Tibial artery (tissue), 4 donors: ENCODE measurements around the gene PDK4.
"Not testable (repeated sequence)": the region's sequence is repeated elsewhere in the genome, so short reads cannot be mapped to it uniquely, and the experiment has no call there.

ENCODE experiments used
- DNase-seq, 2 donors: peaks; one replicate each; pipeline ENCODE4 v3.0.0-alpha.2; 2019
- H3K27ac ChIP-seq, 2 donors: fragments of 200-600 bp; sonication (generic) in 1 of 2; 1 replicate in 1 of 2; 2 replicates in 1 of 2; pipeline ENCODE4 v1.5.1; 2018 to 2019; ENCODE audit warnings: mild to moderate bottlenecking in 1 of 2
- H3K27me3 ChIP-seq, 2 donors: fragments of 200-600 bp; sonication (generic) in 1 of 2; one replicate each; pipeline versions ENCODE4 v1.5.1 to v1.6.0; 2016 to 2019
- H3K36me3 ChIP-seq, 3 donors: fragments of 200-600 bp; sonication (generic) in 2 of 3; one replicate each; pipeline ENCODE4 v1.5.1; 2016 to 2019; ENCODE audit warnings: mild to moderate bottlenecking in 2 of 3
- H3K4me1 ChIP-seq, 4 donors: fragments of 200-600 bp; sonication (generic) in 2 of 4; 1 replicate in 3 of 4; 2 replicates in 1 of 4; pipeline ENCODE4 v1.5.1; 2016 to 2019
- H3K4me3 ChIP-seq, 2 donors: fragments of 200-600 bp; sonication (generic) in 1 of 2; 1 replicate in 1 of 2; 2 replicates in 1 of 2; pipeline ENCODE4 v1.5.1; 2018 to 2019; ENCODE audit warnings: mild to moderate bottlenecking in 2 of 2
- H3K9me3 ChIP-seq, 3 donors: fragments of 200-600 bp; sonication (generic) in 1 of 3; one replicate each; pipeline ENCODE4 v1.5.1; 2016 to 2019
- intact Hi-C: fragments of 100-400 bp; cut with DNase I; formaldehyde crosslinking; loops from one replicate; pipeline ENCODE4 v1.15.0; 2023; ENCODE audit warnings: low total_unique reads
- TF ChIP-seq, protein P1 (sequence below), 2 experiments: fragments of 200-600 bp in 1 of 2; fragments of 450-650 bp in 1 of 2; IDR thresholded peaks; one replicate each; pipeline ENCODE4 v1.5.1; 2017 to 2019; ENCODE audit warnings: antibody characterized with exemption in 2 of 2, mild to moderate bottlenecking in 1 of 2, moderate library complexity in 1 of 2

PDK4 gene

DNA sequence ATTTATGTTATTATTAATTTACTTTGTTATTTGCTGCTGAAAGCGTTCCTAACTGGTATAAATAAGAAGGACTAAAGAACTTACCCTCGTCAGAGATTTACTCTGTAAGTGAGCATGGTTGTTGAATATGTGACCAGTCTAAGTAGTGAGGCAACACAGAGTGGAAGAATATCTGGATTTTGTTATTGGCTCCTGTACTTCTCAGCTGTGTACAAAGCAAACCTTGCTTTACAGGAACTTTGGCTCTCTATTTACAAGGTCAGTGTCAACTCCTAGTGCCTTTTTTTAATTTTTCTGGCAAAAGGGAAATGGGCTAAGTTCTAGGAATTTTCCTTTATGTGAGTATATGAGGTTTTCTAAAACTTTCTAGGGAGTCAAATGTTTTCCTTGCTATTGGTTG lies 35.6 kb downstream of the PDK4 start:
- H3K27me3 ChIP-seq: no peaks in the 10 kb centered on the region
- H3K36me3 ChIP-seq: no peaks in the 10 kb centered on the region
- H3K9me3 ChIP-seq: no peaks in the 10 kb centered on the region
- intact Hi-C loops: no loop called here
- no peak for DNase-seq
- no peak overlapping the region for H3K27ac ChIP-seq
- no peak overlapping the region for H3K4me3 ChIP-seq
- no peaks in the 10 kb centered on the region for H3K4me1 ChIP-seq
- TF ChIP-seq, protein P1, sequence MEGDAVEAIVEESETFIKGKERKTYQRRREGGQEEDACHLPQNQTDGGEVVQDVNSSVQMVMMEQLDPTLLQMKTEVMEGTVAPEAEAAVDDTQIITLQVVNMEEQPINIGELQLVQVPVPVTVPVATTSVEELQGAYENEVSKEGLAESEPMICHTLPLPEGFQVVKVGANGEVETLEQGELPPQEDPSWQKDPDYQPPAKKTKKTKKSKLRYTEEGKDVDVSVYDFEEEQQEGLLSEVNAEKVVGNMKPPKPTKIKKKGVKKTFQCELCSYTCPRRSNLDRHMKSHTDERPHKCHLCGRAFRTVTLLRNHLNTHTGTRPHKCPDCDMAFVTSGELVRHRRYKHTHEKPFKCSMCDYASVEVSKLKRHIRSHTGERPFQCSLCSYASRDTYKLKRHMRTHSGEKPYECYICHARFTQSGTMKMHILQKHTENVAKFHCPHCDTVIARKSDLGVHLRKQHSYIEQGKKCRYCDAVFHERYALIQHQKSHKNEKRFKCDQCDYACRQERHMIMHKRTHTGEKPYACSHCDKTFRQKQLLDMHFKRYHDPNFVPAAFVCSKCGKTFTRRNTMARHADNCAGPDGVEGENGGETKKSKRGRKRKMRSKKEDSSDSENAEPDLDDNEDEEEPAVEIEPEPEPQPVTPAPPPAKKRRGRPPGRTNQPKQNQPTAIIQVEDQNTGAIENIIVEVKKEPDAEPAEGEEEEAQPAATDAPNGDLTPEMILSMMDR (IDR thresholded peaks at IDR 0.05): no peak

DNA sequence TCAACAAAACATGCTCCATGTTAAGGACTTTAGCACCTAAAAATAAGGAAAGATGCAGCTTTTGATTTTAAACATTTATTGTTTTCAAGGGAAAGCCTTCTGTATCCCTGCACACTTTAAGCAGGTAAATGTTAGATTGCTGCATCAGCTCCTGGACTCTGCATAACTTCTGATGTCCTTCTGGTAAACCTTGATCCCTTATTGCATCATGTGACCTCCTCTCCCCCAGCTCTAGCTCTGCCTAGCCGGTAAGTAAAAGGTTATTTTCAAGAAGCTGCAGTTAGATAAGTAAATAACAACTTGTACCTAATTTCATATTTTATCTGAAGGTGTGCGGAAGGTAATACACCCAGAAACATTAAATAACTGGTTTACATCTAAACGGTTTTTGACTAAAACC lies 37.5 kb downstream of the PDK4 start:
- DNase-seq: no peak
- no peak overlapping the region for H3K27ac ChIP-seq
- H3K4me3 ChIP-seq: no peak overlapping the region
- intact Hi-C loops: no loop called here
- H3K9me3 ChIP-seq: no peaks in the 10 kb centered on the region
- TF ChIP-seq, protein P1 (IDR thresholded peaks at IDR 0.05): no peak
- no peaks in the 10 kb centered on the region for H3K27me3 ChIP-seq
- H3K36me3 ChIP-seq: no peaks in the 10 kb centered on the region
- peaks cover 0 to 4% (median 0%) of the 10 kb centered on the region in 4 donors for H3K4me1 ChIP-seq

DNA sequence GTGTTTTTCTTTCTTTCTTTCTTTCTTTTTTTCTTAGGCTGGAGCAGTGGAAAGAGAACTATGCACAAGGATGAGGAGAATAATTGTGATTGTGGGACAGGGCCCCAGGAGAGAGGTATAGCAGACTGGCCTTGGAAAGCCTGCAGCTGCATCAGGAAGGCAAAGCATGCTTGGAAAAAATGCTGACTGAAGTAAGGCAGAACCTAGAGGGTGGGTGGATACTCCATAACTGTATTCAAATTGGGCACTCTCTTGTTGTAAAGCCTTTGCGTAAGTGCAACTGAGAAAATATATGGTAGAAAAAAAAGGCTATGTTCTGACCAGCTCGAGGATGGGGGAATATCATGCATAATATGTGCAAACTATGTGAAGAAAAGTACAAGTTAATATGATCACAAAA lies 39.5 kb downstream of the PDK4 start:
- Histone ChIP-seq H3K4me3 (no peak overlapping the region), H3K4me1 (peaks cover 0 to 13% (median 2%) of the 10 kb centered on the region in 4 donors), H3K36me3 (no peaks in the 10 kb centered on the region), H3K9me3 (no peaks in the 10 kb centered on the region), H3K27ac (no peak overlapping the region), H3K27me3 (no peaks in the 10 kb centered on the region)
- intact Hi-C loops: no loop called here
- TF ChIP-seq, protein P1 (IDR thresholded peaks at IDR 0.05): no peak
- DNase-seq: no peak

DNA sequence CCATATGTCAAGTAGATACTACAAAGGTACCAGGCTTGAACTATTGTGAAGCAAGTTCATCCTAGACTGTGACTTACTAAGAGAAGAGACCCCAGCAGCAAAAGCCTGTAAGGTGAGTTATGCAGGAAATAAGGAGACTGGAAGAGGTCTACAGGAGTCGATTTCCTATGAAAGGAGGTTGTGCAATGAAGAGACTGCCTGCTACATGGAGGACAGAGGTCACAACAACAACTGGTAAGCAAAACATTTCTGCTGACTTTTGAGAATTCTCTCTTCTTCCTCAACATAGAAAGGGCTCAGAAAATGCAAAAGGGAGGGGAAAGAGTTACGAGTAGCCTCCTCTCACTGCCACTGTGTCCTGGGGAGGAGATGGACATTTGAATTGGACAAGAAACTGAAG lies 42.4 kb downstream of the PDK4 start:
- intact Hi-C loops: no loop called here
- H3K36me3 ChIP-seq: no peaks in the 10 kb centered on the region

DNA sequence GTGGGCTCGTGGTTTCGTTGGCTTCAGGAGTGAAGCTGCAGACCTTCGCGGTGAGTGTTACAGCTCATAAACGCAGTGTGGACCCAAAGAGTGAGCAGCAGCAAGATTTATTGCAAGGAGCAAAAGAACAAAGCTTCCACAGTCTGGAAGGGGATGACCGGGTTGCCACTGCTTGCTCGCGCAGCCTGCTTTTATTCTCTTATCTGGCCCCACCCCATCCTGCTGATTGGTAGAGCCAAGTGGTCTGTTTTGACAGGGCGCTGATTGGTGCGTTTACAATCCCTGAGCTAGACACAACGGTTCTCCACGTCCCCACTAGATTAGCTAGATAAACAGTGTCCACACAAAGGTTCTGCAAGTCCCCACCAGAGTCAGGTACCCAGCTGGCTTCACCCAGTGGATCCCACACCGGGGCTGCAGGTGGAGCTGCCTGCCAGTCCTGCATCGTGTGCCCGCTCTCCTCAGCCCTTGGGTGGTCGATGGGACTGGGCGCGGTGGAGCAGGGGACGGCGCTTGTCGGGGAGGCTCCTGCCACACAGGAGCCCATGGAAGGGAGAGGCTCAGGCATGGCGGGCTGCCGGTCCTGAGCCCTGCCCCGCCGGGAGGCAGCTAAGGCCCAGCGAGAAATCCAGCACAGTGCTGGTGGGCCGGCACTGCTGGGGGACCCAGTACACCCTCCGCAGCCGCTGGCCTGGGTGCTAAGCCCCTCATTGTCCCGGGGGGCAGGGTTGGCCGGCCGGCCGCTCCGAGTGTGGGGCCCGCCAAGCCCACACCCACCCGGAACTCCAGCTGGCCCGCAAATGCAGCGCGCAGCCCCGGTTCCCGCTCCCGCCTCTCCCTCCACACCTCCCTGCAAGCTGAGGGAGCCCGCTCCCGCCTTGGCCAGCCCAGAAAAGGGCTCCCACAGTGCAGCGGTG lies 44.0 kb downstream of the PDK4 start:
- H3K9me3 ChIP-seq, H3K27ac ChIP-seq, intact Hi-C loops, H3K27me3 ChIP-seq, H3K36me3 ChIP-seq, DNase-seq, H3K4me3 ChIP-seq: not testable (repeated sequence)
- peaks cover 0 to 56% (median 37%) of the 10 kb centered on the region in 4 donors for H3K4me1 ChIP-seq

More for the DNA sequence above, 42.4 kb downstream of the PDK4 start:
- Histone ChIP-seq H3K27me3 (no peaks in the 10 kb centered on the region), H3K4me3 (no peak overlapping the region), H3K27ac (no peak overlapping the region), H3K4me1 (peaks cover 0 to 40% (median 21%) of the 10 kb centered on the region in 4 donors), H3K9me3 (no peaks in the 10 kb centered on the region)
- TF ChIP-seq, protein P1 (IDR thresholded peaks at IDR 0.05): no peak
- no peak for DNase-seq

DNA sequence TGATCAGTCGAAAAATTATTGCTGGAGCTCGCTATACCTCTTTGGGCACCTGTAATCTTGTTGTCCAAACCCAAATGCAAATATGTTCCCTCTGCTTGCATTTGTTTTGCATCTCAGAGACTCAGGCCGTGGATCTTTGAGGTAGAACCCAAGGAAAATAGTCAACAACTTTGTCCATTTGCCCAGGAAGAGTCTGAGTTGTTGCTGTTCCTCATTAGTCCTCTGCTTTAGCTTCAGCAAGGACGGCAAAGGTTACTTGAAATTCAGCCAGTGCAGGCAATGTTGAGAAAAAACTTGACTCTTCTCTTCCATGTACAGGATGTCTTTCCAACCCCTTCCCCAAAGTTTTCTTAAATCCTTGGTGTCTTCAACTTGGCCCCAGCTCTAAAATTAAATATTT lies 45.8 kb downstream of the PDK4 start:
- intact Hi-C loops: no loop called here
- DNase-seq: no peak
- H3K27me3 ChIP-seq: no peaks in the 10 kb centered on the region
- H3K9me3 ChIP-seq: no peaks in the 10 kb centered on the region
- peak overlapping the region in 1 of 2 donors; percentile 4 for H3K4me3 ChIP-seq
- no peaks in the 10 kb centered on the region for H3K36me3 ChIP-seq
- H3K4me1 ChIP-seq: peaks cover 0 to 74% (median 53%) of the 10 kb centered on the region in 4 donors
- TF ChIP-seq, protein P1 (IDR thresholded peaks at IDR 0.05): no peak
- peak overlapping the region; percentile 84 to 88 for H3K27ac ChIP-seq
